H1 (cell line): Measurements from ENCODE around the gene ARRDC1. TPM values are rescaled to one million over a fixed set of nuclear protein-coding genes. Genes with fewer than 3 reads are reported as not detected.

Experiments
- EGR1 ChIP-seq: IDR thresholded peaks from 2 replicates; pipeline ENCODE4 v1.6.1; 2011; ENCODE audit warnings: low read depth, low read length, borderline replicate concordance
- polyA plus RNA-seq, 7 experiments: library from polyadenylated mRNA; depleted of rRNA in 3 of 7; stranded (reverse) in 5 of 7; unstranded in 2 of 7; fragments of >200 nt in 5 of 7; fragments of 200-250 nt in 2 of 7; gene quantifications; 1 replicate in 5 of 7; 2 replicates in 1 of 7; 4 replicates in 1 of 7; pipeline versions ENCODE4 v1.2.1 to v1.2.3, GENCODE V29; 2011 to 2013; ENCODE audit warnings: missing spikeins in 2 of 7, mixed read lengths in 2 of 7
- total RNA-seq: library from RNA; stranded (reverse); fragmentation: NEBNext Ultra II Directional; extraction: Animal tissue kit (Norgen Biotek cat#: 25700); gene quantifications from 2 replicates; pipeline ENCODE4 v1.2.1, GENCODE V29; 2021

Gene ARRDC1
- total and polyA plus RNA-seq, 2 of the 8 experiments (the other 6 are each of a cell fraction or from before 2014, with no cell fraction given): 22.0 to 58.4 TPM

GRCh38 chr9:137580954-137581322 lies 24.5 kb upstream of the ARRDC1 start (continued):
- TF ChIP-seq EGR1: no peak
